Measurements from ENCODE around the gene EIF4ENIF1. TPM values are rescaled to one million over a fixed set of nuclear protein-coding genes. Genes with fewer than 3 reads are reported as not detected.
A peak's percentile ranks its signal among the peaks of the same experiment; 100 is the strongest.
"Not testable (repeated sequence)": the region's sequence is repeated elsewhere in the genome, so short reads cannot be mapped to it uniquely, and the experiment has no call there.

EIF4ENIF1 gene
- polyA plus RNA-seq, 2 donors: 7.8 to 11.0 TPM

- H3K4me3 ChIP-seq (ENCODE audit: low read depth in 1 of 2, low read length in 2 of 2): peak overlapping the region in 1 of 2 donors; percentile 82
- WGBS, 2 donors: 61 to 62% methylated on average over 15 of the region's 15 CpGs
- no peak overlapping the region for H3K27ac ChIP-seq (ENCODE audit: low read depth in 2 of 2, low read length in 1 of 2)
- H3K36me3 ChIP-seq (ENCODE audit: control insufficient read depth in 2 of 2, insufficient read depth in 2 of 2, low read length in 1 of 2): no peaks in the 10 kb centered on the region
- no peaks in the 10 kb centered on the region for H3K4me1 ChIP-seq (ENCODE audit: control insufficient read depth in 2 of 2, insufficient read depth in 2 of 2, low read length in 1 of 2)
- no peaks in the 10 kb centered on the region for H3K9me3 ChIP-seq (ENCODE audit: control insufficient read depth in 2 of 2, insufficient read depth in 1 of 2, low read depth in 1 of 2, low read length in 1 of 2)
- no peaks in the 10 kb centered on the region for H3K27me3 ChIP-seq (ENCODE audit: control insufficient read depth in 1 of 2, insufficient read depth in 2 of 2, low read length in 2 of 2)
These were observed 5.7 kb upstream of the EIF4ENIF1 start for GRCh38 chr22:31495343-31495742.

GRCh38 chr22:31493355-31493754 is 3.7 kb upstream of the EIF4ENIF1 start:
- H3K36me3 ChIP-seq (ENCODE audit: control insufficient read depth in 2 of 2, insufficient read depth in 2 of 2, low read length in 1 of 2); H3K27me3 ChIP-seq (ENCODE audit: control insufficient read depth in 1 of 2, insufficient read depth in 2 of 2, low read length in 2 of 2); H3K27ac ChIP-seq (ENCODE audit: low read depth in 2 of 2, low read length in 1 of 2); H3K4me1 ChIP-seq (ENCODE audit: control insufficient read depth in 2 of 2, insufficient read depth in 2 of 2, low read length in 1 of 2); H3K9me3 ChIP-seq (ENCODE audit: control insufficient read depth in 2 of 2, insufficient read depth in 1 of 2, low read depth in 1 of 2, low read length in 1 of 2); H3K4me3 ChIP-seq (ENCODE audit: low read depth in 1 of 2, low read length in 2 of 2): not testable (repeated sequence)
- WGBS, 2 donors: 98% methylated on average over 5 of the region's 5 CpGs

GRCh38 chr22:31492151-31492550 is 2.5 kb upstream of the EIF4ENIF1 start:
- H3K4me3 ChIP-seq (ENCODE audit: low read depth in 1 of 2, low read length in 2 of 2): no peak overlapping the region
- no peak overlapping the region for H3K27ac ChIP-seq (ENCODE audit: low read depth in 2 of 2, low read length in 1 of 2)
- no peaks in the 10 kb centered on the region for H3K36me3 ChIP-seq (ENCODE audit: control insufficient read depth in 2 of 2, insufficient read depth in 2 of 2, low read length in 1 of 2)
- no peaks in the 10 kb centered on the region for H3K27me3 ChIP-seq (ENCODE audit: control insufficient read depth in 1 of 2, insufficient read depth in 2 of 2, low read length in 2 of 2)
- 80 to 83% methylated on average over 3 of the region's 3 CpGs for WGBS, 2 donors
- H3K9me3 ChIP-seq (ENCODE audit: control insufficient read depth in 2 of 2, insufficient read depth in 1 of 2, low read depth in 1 of 2, low read length in 1 of 2): no peaks in the 10 kb centered on the region
- H3K4me1 ChIP-seq (ENCODE audit: control insufficient read depth in 2 of 2, insufficient read depth in 2 of 2, low read length in 1 of 2): no peaks in the 10 kb centered on the region

GRCh38 chr22:31491218-31491962 is 1.7 kb upstream of the EIF4ENIF1 start:
- 70 to 76% methylated on average over 8 of the region's 8 CpGs for WGBS, 2 donors
- Histone ChIP-seq H3K36me3 (ENCODE audit: control insufficient read depth in 2 of 2, insufficient read depth in 2 of 2, low read length in 1 of 2) (no peaks in the 10 kb centered on the region), H3K27ac (ENCODE audit: low read depth in 2 of 2, low read length in 1 of 2) (no peak overlapping the region), H3K27me3 (ENCODE audit: control insufficient read depth in 1 of 2, insufficient read depth in 2 of 2, low read length in 2 of 2) (no peaks in the 10 kb centered on the region), H3K4me3 (ENCODE audit: low read depth in 1 of 2, low read length in 2 of 2) (peak overlapping the region in 1 of 2 donors; percentile 98), H3K4me1 (ENCODE audit: control insufficient read depth in 2 of 2, insufficient read depth in 2 of 2, low read length in 1 of 2) (no peaks in the 10 kb centered on the region), H3K9me3 (ENCODE audit: control insufficient read depth in 2 of 2, insufficient read depth in 1 of 2, low read depth in 1 of 2, low read length in 1 of 2) (no peaks in the 10 kb centered on the region)

- H3K4me3 ChIP-seq (ENCODE audit: low read depth in 1 of 2, low read length in 2 of 2): peak overlapping the region; percentile 93 to 98
- H3K9me3 ChIP-seq (ENCODE audit: control insufficient read depth in 2 of 2, insufficient read depth in 1 of 2, low read depth in 1 of 2, low read length in 1 of 2): no peaks in the 10 kb centered on the region
- H3K36me3 ChIP-seq (ENCODE audit: control insufficient read depth in 2 of 2, insufficient read depth in 2 of 2, low read length in 1 of 2): no peaks in the 10 kb centered on the region
- WGBS, 2 donors: 0 to 1% methylated on average over 15 of the region's 15 CpGs
- H3K27ac ChIP-seq (ENCODE audit: low read depth in 2 of 2, low read length in 1 of 2): peak overlapping the region; percentile 97 to 98
- no peaks in the 10 kb centered on the region for H3K4me1 ChIP-seq (ENCODE audit: control insufficient read depth in 2 of 2, insufficient read depth in 2 of 2, low read length in 1 of 2)
- no peaks in the 10 kb centered on the region for H3K27me3 ChIP-seq (ENCODE audit: control insufficient read depth in 1 of 2, insufficient read depth in 2 of 2, low read length in 2 of 2)
These were observed 869 bp upstream of the EIF4ENIF1 start for GRCh38 chr22:31490496-31490925.

- H3K9me3 ChIP-seq (ENCODE audit: control insufficient read depth in 2 of 2, insufficient read depth in 1 of 2, low read depth in 1 of 2, low read length in 1 of 2): no peaks in the 10 kb centered on the region
- no peaks in the 10 kb centered on the region for H3K27me3 ChIP-seq (ENCODE audit: control insufficient read depth in 1 of 2, insufficient read depth in 2 of 2, low read length in 2 of 2)
- peak overlapping the region; percentile 93 to 98 for H3K4me3 ChIP-seq (ENCODE audit: low read depth in 1 of 2, low read length in 2 of 2)
- 1% methylated on average over 34 to 61 of the region's 61 CpGs for WGBS, 2 donors
- no peaks in the 10 kb centered on the region for H3K36me3 ChIP-seq (ENCODE audit: control insufficient read depth in 2 of 2, insufficient read depth in 2 of 2, low read length in 1 of 2)
- no peaks in the 10 kb centered on the region for H3K4me1 ChIP-seq (ENCODE audit: control insufficient read depth in 2 of 2, insufficient read depth in 2 of 2, low read length in 1 of 2)
- peak overlapping the region; percentile 97 to 98 for H3K27ac ChIP-seq (ENCODE audit: low read depth in 2 of 2, low read length in 1 of 2)
These were observed 539 bp downstream of the EIF4ENIF1 start for GRCh38 chr22:31488988-31489617.

GRCh38 chr22:31488346-31488883 is 1.2 kb downstream of the EIF4ENIF1 start:
- H3K27ac ChIP-seq (ENCODE audit: low read depth in 2 of 2, low read length in 1 of 2): no peak overlapping the region
- no peaks in the 10 kb centered on the region for H3K9me3 ChIP-seq (ENCODE audit: control insufficient read depth in 2 of 2, insufficient read depth in 1 of 2, low read depth in 1 of 2, low read length in 1 of 2)
- H3K27me3 ChIP-seq (ENCODE audit: control insufficient read depth in 1 of 2, insufficient read depth in 2 of 2, low read length in 2 of 2): no peaks in the 10 kb centered on the region
- no peaks in the 10 kb centered on the region for H3K36me3 ChIP-seq (ENCODE audit: control insufficient read depth in 2 of 2, insufficient read depth in 2 of 2, low read length in 1 of 2)
- H3K4me1 ChIP-seq (ENCODE audit: control insufficient read depth in 2 of 2, insufficient read depth in 2 of 2, low read length in 1 of 2): no peaks in the 10 kb centered on the region
- peak overlapping the region in 1 of 2 donors; percentile 98 for H3K4me3 ChIP-seq (ENCODE audit: low read depth in 1 of 2, low read length in 2 of 2)
- WGBS, 2 donors: 70 to 72% methylated on average over 6 of the region's 6 CpGs

GRCh38 chr22:31486951-31487350 is 2.7 kb downstream of the EIF4ENIF1 start:
- no peaks in the 10 kb centered on the region for H3K4me1 ChIP-seq (ENCODE audit: control insufficient read depth in 2 of 2, insufficient read depth in 2 of 2, low read length in 1 of 2)
- no peak overlapping the region for H3K27ac ChIP-seq (ENCODE audit: low read depth in 2 of 2, low read length in 1 of 2)
- peaks cover 0 to 3% of the 10 kb centered on the region in 2 donors for H3K36me3 ChIP-seq (ENCODE audit: control insufficient read depth in 2 of 2, insufficient read depth in 2 of 2, low read length in 1 of 2)
- 96 to 97% methylated on average over 2 of the region's 2 CpGs for WGBS, 2 donors
- H3K9me3 ChIP-seq (ENCODE audit: control insufficient read depth in 2 of 2, insufficient read depth in 1 of 2, low read depth in 1 of 2, low read length in 1 of 2): no peaks in the 10 kb centered on the region
- H3K27me3 ChIP-seq (ENCODE audit: control insufficient read depth in 1 of 2, insufficient read depth in 2 of 2, low read length in 2 of 2): no peaks in the 10 kb centered on the region
- H3K4me3 ChIP-seq (ENCODE audit: low read depth in 1 of 2, low read length in 2 of 2): no peak overlapping the region

- not testable (repeated sequence) for H3K36me3 ChIP-seq (ENCODE audit: control insufficient read depth in 2 of 2, insufficient read depth in 2 of 2, low read length in 1 of 2); H3K27me3 ChIP-seq (ENCODE audit: control insufficient read depth in 1 of 2, insufficient read depth in 2 of 2, low read length in 2 of 2); H3K9me3 ChIP-seq (ENCODE audit: control insufficient read depth in 2 of 2, insufficient read depth in 1 of 2, low read depth in 1 of 2, low read length in 1 of 2); H3K27ac ChIP-seq (ENCODE audit: low read depth in 2 of 2, low read length in 1 of 2); H3K4me3 ChIP-seq (ENCODE audit: low read depth in 1 of 2, low read length in 2 of 2); H3K4me1 ChIP-seq (ENCODE audit: control insufficient read depth in 2 of 2, insufficient read depth in 2 of 2, low read length in 1 of 2)
- 91% methylated on average over 11 of the region's 11 CpGs for WGBS, 2 donors
These were observed 3.3 kb downstream of the EIF4ENIF1 start for GRCh38 chr22:31486369-31486768.
